GM19328 (cell line): ENCODE data around the gene ARHGAP12.

ENCODE experiments used
- ATAC-seq: cut with Tn5 transposase; IDR thresholded peaks from one replicate; pipeline ENCODE4 v1.9.1; 2021; ENCODE audit warnings: mild to moderate bottlenecking, moderate library complexity; ENCODE audit not compliant: unreplicated experiment

The ARHGAP12 gene

GRCh38 chr10:31952066-31952465 lies 23.4 kb upstream of the ARHGAP12 start:
- ATAC-seq = no peak

- no peak for ATAC-seq
Observed at GRCh38 chr10:31949266-31949665, 20.6 kb upstream of the ARHGAP12 start.

GRCh38 chr10:31948021-31948420 lies 19.4 kb upstream of the ARHGAP12 start:
- no peak for ATAC-seq

- no peak for ATAC-seq
Observed at GRCh38 chr10:31947144-31947926, 18.7 kb upstream of the ARHGAP12 start.

- ATAC-seq = no peak
Observed at GRCh38 chr10:31945392-31945791, 16.8 kb upstream of the ARHGAP12 start.

GRCh38 chr10:31944071-31944433 lies 15.4 kb upstream of the ARHGAP12 start:
- no peak for ATAC-seq

- no peak for ATAC-seq
Observed at GRCh38 chr10:31942892-31943291, 14.3 kb upstream of the ARHGAP12 start.

GRCh38 chr10:31942435-31942834 lies 13.8 kb upstream of the ARHGAP12 start:
- ATAC-seq = no peak

GRCh38 chr10:31940839-31941653 lies 12.4 kb upstream of the ARHGAP12 start:
- ATAC-seq = no peak

- ATAC-seq = no peak
Observed at GRCh38 chr10:31939797-31940708, 11.4 kb upstream of the ARHGAP12 start.

- ATAC-seq = no peak
Observed at GRCh38 chr10:31937371-31937770, 8.7 kb upstream of the ARHGAP12 start.

GRCh38 chr10:31936933-31937332 lies 8.3 kb upstream of the ARHGAP12 start:
- ATAC-seq = no peak

GRCh38 chr10:31936086-31936485 lies 7.5 kb upstream of the ARHGAP12 start:
- ATAC-seq = no peak

- ATAC-seq = no peak
Observed at GRCh38 chr10:31935678-31936077, 7.0 kb upstream of the ARHGAP12 start.

GRCh38 chr10:31932838-31933237 lies 4.2 kb upstream of the ARHGAP12 start:
- ATAC-seq = no peak

GRCh38 chr10:31930856-31931255 lies 2.2 kb upstream of the ARHGAP12 start:
- no peak for ATAC-seq

GRCh38 chr10:31930023-31930751 lies 1.6 kb upstream of the ARHGAP12 start:
- peak; percentile 37 for ATAC-seq

- ATAC-seq = peak; percentile 8
Observed at GRCh38 chr10:31929261-31930022, 811 bp upstream of the ARHGAP12 start.

GRCh38 chr10:31927884-31928548 lies 615 bp downstream of the ARHGAP12 start:
- ATAC-seq = peak; percentile 34
